GM12878 (cell line): ENCODE measurements around the gene CDR2.

Source experiments
- CTCF ChIP-seq, 3 experiments: IDR thresholded peaks in 2 of 3; conservative IDR thresholded peaks in 1 of 3; 2 replicates each; pipeline ENCODE4 v1.5.1; 2011; ENCODE audit warnings: low read depth in 3 of 3, low read length in 3 of 3, mild to moderate bottlenecking in 3 of 3, control low read depth in 2 of 3, moderate library complexity in 2 of 3, inconsistent platforms in 1 of 3, mixed read lengths in 1 of 3; ENCODE audit not compliant: control insufficient read depth in 2 of 3, insufficient read depth in 1 of 3; ENCODE audit errors: extremely low read depth in 1 of 3
- E4F1 ChIP-seq: fragments of 450-650 bp; IDR thresholded peaks from 2 replicates; pipeline ENCODE4 v1.6.1; 2018; ENCODE audit warnings: borderline replicate concordance, mild to moderate bottlenecking; ENCODE audit not compliant: partially characterized antibody
- POLR2AphosphoS5 ChIP-seq: IDR thresholded peaks from 2 replicates; pipeline ENCODE4 v1.6.1; 2011; ENCODE audit warnings: mild to moderate bottlenecking, low read length, inconsistent platforms
- RAD21 ChIP-seq: IDR thresholded peaks from 2 replicates; pipeline ENCODE4 v1.6.1; 2011; ENCODE audit warnings: mild to moderate bottlenecking, low read depth, low read length, moderate library complexity; ENCODE audit not compliant: insufficient read depth
- ZBTB33 ChIP-seq: fragments of 450-650 bp; IDR thresholded peaks from 2 replicates; pipeline ENCODE4 v1.6.1; 2017; ENCODE audit warnings: mild to moderate bottlenecking
- TF ChIP-seq, protein P1 (sequence below): fragments of 450-650 bp; formaldehyde crosslinking; IDR thresholded peaks from 2 replicates; pipeline ENCODE4 v1.4.0; 2022; ENCODE audit warnings: mild to moderate bottlenecking, moderate library complexity
- TF ChIP-seq, protein P2 (sequence below): fragments of 450-650 bp; IDR thresholded peaks from 2 replicates; pipeline ENCODE4 v1.6.1; 2018; ENCODE audit warnings: mild to moderate bottlenecking, low read depth, moderate library complexity; ENCODE audit not compliant: partially characterized antibody

- TF ChIP-seq ZBTB33 (no peak), CTCF (IDR thresholded peaks at IDR 0.05 in 2 of 3, conservative IDR thresholded peaks at IDR 0.05 in 1 of 3; ENCODE audit: control insufficient read depth in 2 of 3, extremely low read depth in 1 of 3, insufficient read depth in 1 of 3, low read depth in 3 of 3, low read length in 3 of 3) (no peak), POLR2AphosphoS5 (no peak), E4F1 (no peak), RAD21 (no peak)
- TF ChIP-seq, protein P1, sequence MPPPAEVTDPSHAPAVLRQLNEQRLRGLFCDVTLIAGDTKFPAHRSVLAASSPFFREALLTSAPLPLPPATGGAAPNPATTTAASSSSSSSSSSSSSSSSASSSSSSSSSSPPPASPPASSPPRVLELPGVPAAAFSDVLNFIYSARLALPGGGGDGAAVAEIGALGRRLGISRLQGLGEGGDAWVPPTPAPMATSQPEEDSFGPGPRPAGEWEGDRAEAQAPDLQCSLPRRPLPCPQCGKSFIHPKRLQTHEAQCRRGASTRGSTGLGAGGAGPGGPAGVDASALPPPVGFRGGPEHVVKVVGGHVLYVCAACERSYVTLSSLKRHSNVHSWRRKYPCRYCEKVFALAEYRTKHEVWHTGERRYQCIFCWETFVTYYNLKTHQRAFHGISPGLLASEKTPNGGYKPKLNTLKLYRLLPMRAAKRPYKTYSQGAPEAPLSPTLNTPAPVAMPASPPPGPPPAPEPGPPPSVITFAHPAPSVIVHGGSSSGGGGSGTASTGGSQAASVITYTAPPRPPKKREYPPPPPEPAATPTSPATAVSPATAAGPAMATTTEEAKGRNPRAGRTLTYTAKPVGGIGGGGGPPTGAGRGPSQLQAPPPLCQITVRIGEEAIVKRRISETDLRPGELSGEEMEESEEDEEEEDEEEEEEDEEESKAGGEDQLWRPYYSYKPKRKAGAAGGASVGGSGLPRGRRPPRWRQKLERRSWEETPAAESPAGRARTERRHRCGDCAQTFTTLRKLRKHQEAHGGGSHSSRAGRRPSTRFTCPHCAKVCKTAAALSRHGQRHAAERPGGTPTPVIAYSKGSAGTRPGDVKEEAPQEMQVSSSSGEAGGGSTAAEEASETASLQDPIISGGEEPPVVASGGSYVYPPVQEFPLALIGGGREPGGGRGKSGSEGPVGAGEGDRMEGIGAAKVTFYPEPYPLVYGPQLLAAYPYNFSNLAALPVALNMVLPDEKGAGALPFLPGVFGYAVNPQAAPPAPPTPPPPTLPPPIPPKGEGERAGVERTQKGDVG (CRISPR knock-in tag), result no peak
- TF ChIP-seq, protein P2, sequence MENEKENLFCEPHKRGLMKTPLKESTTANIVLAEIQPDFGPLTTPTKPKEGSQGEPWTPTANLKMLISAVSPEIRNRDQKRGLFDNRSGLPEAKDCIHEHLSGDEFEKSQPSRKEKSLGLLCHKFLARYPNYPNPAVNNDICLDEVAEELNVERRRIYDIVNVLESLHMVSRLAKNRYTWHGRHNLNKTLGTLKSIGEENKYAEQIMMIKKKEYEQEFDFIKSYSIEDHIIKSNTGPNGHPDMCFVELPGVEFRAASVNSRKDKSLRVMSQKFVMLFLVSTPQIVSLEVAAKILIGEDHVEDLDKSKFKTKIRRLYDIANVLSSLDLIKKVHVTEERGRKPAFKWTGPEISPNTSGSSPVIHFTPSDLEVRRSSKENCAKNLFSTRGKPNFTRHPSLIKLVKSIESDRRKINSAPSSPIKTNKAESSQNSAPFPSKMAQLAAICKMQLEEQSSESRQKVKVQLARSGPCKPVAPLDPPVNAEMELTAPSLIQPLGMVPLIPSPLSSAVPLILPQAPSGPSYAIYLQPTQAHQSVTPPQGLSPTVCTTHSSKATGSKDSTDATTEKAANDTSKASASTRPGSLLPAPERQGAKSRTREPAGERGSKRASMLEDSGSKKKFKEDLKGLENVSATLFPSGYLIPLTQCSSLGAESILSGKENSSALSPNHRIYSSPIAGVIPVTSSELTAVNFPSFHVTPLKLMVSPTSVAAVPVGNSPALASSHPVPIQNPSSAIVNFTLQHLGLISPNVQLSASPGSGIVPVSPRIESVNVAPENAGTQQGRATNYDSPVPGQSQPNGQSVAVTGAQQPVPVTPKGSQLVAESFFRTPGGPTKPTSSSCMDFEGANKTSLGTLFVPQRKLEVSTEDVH, result no peak
Measured at GRCh38 chr16:22333457-22333994, 40.9 kb downstream of the CDR2 start.
